Vagina (tissue), 2 donors: ENCODE data around the gene HLA-G. TPM values are rescaled to one million over a fixed set of nuclear protein-coding genes. Genes with fewer than 3 reads are reported as not detected.

Experiments used
- DNase-seq, 2 donors: peaks; one replicate each; pipeline ENCODE4 v3.0.0-alpha.2; 2017; ENCODE audit errors: extremely low spot score in 2 of 2
- H3K27ac ChIP-seq: fragments of 200-600 bp; sonication (generic); one replicate; pipeline ENCODE4 v1.5.1; 2019
- H3K27me3 ChIP-seq: fragments of 200-600 bp; sonication (generic); one replicate; pipeline ENCODE4 v1.5.1; 2019
- H3K36me3 ChIP-seq, 2 donors: fragments of 200-600 bp; sonication (generic); one replicate each; pipeline ENCODE4 v1.5.1; 2017 to 2019
- H3K4me1 ChIP-seq: fragments of 200-600 bp; sonication (generic); one replicate; pipeline ENCODE4 v1.5.1; 2019
- H3K4me3 ChIP-seq, 2 donors: fragments of 200-600 bp; sonication (generic); 1 replicate in 1 of 2; 2 replicates in 1 of 2; pipeline ENCODE4 v1.5.1; 2016 to 2019
- H3K9me3 ChIP-seq: fragments of 200-600 bp; sonication (generic); one replicate; pipeline ENCODE4 v1.5.1; 2019
- POLR2A ChIP-seq, 2 donors: fragments of 450-650 bp; IDR thresholded peaks; one replicate each; pipeline ENCODE4 v1.6.1; 2017; ENCODE audit warnings: antibody characterized with exemption in 2 of 2, mild to moderate bottlenecking in 2 of 2, moderate library complexity in 2 of 2
- POLR2AphosphoS5 ChIP-seq, 2 donors: sonication (generic); formaldehyde crosslinking; IDR thresholded peaks; one replicate each; pipeline ENCODE4 v1.9.0; 2017; ENCODE audit warnings: antibody characterized with exemption in 2 of 2, mild to moderate bottlenecking in 2 of 2, low read depth in 1 of 2; ENCODE audit not compliant: insufficient read depth in 1 of 2
- intact Hi-C: fragments of 100-400 bp; cut with DNase I; formaldehyde crosslinking; loops from one replicate; pipeline ENCODE4 v1.15.1; 2023
- total RNA-seq: library from RNA; depleted of rRNA; stranded (reverse); fragments of >200 nt; gene quantifications from one replicate; pipeline ENCODE4 v1.2.3, GENCODE V29; 2016
- TF ChIP-seq, protein P1 (sequence below), 3 experiments: fragments of 450-650 bp in 2 of 3; fragments of 200-600 bp in 1 of 3; sonication (generic) in 1 of 3; IDR thresholded peaks; one replicate each; pipeline ENCODE4 v1.5.1; 2017 to 2019; ENCODE audit warnings: antibody characterized with exemption in 3 of 3, mild to moderate bottlenecking in 2 of 3, moderate library complexity in 2 of 3

The HLA-G gene
- total RNA-seq, 1 donor from 2014 or later = not detected

DNA sequence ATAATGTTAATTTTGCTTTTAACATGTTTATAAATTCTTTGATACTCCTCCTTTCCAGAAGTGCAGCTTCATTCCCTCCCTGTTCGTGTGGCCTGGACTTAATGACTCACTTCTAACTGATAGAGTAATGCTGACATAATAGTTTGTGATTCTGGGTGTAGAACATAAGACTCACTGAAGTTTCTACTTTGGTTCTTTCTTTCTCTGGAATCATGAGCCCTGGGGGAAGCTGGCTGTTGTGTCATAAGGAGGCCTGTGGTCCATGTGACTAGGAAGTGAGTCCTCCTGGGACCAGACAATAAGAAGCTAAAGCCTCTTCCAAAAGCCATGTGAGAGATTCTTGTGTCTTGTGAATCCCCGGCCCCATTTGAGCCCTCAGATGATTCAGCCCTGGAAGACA lies 30.5 kb upstream of the HLA-G start:
- Histone ChIP-seq H3K36me3 (no peaks in the 10 kb centered on the region), H3K27ac (no peak overlapping the region), H3K4me1 (peaks cover 10% of the 10 kb centered on the region), H3K27me3 (no peaks in the 10 kb centered on the region), H3K9me3 (no peaks in the 10 kb centered on the region), H3K4me3 (no peak overlapping the region)
- TF ChIP-seq POLR2AphosphoS5 (IDR thresholded peaks at IDR 0.05; ENCODE audit: insufficient read depth in 1 of 2, low read depth in 1 of 2) (no peak), POLR2A (IDR thresholded peaks at IDR 0.05) (no peak)
- TF ChIP-seq, protein P1, sequence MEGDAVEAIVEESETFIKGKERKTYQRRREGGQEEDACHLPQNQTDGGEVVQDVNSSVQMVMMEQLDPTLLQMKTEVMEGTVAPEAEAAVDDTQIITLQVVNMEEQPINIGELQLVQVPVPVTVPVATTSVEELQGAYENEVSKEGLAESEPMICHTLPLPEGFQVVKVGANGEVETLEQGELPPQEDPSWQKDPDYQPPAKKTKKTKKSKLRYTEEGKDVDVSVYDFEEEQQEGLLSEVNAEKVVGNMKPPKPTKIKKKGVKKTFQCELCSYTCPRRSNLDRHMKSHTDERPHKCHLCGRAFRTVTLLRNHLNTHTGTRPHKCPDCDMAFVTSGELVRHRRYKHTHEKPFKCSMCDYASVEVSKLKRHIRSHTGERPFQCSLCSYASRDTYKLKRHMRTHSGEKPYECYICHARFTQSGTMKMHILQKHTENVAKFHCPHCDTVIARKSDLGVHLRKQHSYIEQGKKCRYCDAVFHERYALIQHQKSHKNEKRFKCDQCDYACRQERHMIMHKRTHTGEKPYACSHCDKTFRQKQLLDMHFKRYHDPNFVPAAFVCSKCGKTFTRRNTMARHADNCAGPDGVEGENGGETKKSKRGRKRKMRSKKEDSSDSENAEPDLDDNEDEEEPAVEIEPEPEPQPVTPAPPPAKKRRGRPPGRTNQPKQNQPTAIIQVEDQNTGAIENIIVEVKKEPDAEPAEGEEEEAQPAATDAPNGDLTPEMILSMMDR (IDR thresholded peaks at IDR 0.05) = no peak
- intact Hi-C loops = no loop called here
- no peak for DNase-seq

DNA sequence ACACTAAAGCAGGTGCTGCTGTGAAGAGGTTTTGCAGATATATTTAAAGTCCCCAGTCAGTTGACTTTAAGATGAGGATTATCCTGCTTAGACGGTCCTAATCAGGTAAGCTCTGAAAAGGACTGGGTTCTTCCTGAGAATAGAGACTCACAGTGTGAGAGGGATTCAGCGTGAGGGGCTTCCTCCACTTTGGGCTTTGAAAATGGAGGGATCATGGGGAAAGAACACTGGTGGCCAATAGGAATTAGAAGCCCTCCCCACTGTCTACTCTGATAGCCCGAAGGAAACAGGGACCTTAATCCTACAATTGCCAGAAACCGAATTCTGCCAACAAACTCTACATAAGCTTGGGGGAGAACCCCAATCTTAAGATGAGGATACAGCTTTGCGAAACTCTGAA lies 29.7 kb upstream of the HLA-G start:
- H3K27me3 ChIP-seq = no peaks in the 10 kb centered on the region
- TF ChIP-seq POLR2AphosphoS5 (IDR thresholded peaks at IDR 0.05; ENCODE audit: insufficient read depth in 1 of 2, low read depth in 1 of 2) = no peak
- TF ChIP-seq POLR2A (IDR thresholded peaks at IDR 0.05) = no peak
- TF ChIP-seq, protein P1 (IDR thresholded peaks at IDR 0.05) = no peak
- no peaks in the 10 kb centered on the region for H3K36me3 ChIP-seq
- H3K9me3 ChIP-seq = no peaks in the 10 kb centered on the region
- DNase-seq = no peak
- H3K27ac ChIP-seq = no peak overlapping the region
- H3K4me3 ChIP-seq = no peak overlapping the region
- peaks cover 1% of the 10 kb centered on the region for H3K4me1 ChIP-seq
- intact Hi-C loops = no loop called here

DNA sequence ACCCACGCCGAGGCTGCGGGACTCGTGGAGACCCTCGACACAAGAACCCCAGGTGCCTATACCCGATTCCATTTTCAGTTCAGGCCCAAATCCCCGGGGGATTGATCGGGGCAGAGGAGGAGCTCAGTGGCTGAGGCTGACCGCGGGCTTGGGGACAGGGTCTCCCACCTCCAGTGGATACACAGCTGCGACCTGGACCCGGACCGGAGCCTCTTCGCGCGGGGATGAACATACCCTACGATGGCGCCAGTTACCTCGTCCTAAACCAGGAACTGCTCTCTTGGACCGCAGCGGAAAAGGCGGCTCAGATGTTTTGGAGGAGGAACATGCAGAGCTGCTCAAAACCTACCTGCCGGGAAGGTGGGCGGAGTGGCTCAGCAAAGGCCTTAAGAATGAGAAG lies 27.4 kb upstream of the HLA-G start:
- TF ChIP-seq POLR2A (IDR thresholded peaks at IDR 0.05) (no peak), POLR2AphosphoS5 (IDR thresholded peaks at IDR 0.05; ENCODE audit: insufficient read depth in 1 of 2, low read depth in 1 of 2) (no peak)
- TF ChIP-seq, protein P1 (IDR thresholded peaks at IDR 0.05) = no peak
- Histone ChIP-seq H3K36me3 (no peaks in the 10 kb centered on the region), H3K4me1 (no peaks in the 10 kb centered on the region), H3K9me3 (no peaks in the 10 kb centered on the region), H3K4me3 (no peak overlapping the region), H3K27ac (no peak overlapping the region), H3K27me3 (no peaks in the 10 kb centered on the region)
- no peak for DNase-seq
- intact Hi-C loops = no loop called here

- H3K4me1 ChIP-seq = no peaks in the 10 kb centered on the region
- intact Hi-C loops = no loop called here
Observed at GRCh38 chr6:29806387-29806786, 21.2 kb upstream of the HLA-G start.

DNA sequence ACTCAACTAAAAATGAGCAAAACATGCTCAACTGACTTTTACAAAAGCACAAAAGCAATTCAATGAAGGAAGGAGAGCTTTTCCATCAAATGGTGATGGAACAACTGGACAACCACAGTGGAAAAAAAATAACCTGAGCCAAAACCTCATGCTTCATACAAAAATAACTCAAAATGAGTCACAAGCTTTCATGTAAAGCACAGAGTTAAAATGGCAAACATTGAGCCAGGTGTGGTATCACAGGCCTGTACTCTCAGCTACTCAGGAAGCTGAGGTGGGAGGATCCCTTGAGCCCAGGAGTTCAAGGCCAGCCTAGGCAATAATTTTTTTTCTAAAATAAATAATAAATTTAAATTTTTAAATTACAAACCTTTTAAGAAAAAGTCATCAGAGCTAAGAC lies 18.4 kb upstream of the HLA-G start:
- Histone ChIP-seq H3K9me3 (no peaks in the 10 kb centered on the region), H3K4me1 (no peaks in the 10 kb centered on the region), H3K27ac (no peak overlapping the region), H3K36me3 (no peaks in the 10 kb centered on the region), H3K27me3 (no peaks in the 10 kb centered on the region), H3K4me3 (no peak overlapping the region)
- DNase-seq = no peak
- TF ChIP-seq, protein P1 (IDR thresholded peaks at IDR 0.05) = no peak
- TF ChIP-seq POLR2A (IDR thresholded peaks at IDR 0.05) = no peak
- TF ChIP-seq POLR2AphosphoS5 (IDR thresholded peaks at IDR 0.05; ENCODE audit: insufficient read depth in 1 of 2, low read depth in 1 of 2) = no peak
- intact Hi-C loops = no loop called here

More at GRCh38 chr6:29806387-29806786, 21.2 kb upstream of the HLA-G start:
- Histone ChIP-seq H3K36me3 (no peaks in the 10 kb centered on the region), H3K4me3 (no peak overlapping the region), H3K9me3 (no peaks in the 10 kb centered on the region), H3K27me3 (no peaks in the 10 kb centered on the region), H3K27ac (no peak overlapping the region)
- no peak for DNase-seq
- TF ChIP-seq, protein P1 (IDR thresholded peaks at IDR 0.05) = no peak
- no peak for TF ChIP-seq POLR2AphosphoS5 (IDR thresholded peaks at IDR 0.05; ENCODE audit: insufficient read depth in 1 of 2, low read depth in 1 of 2)
